HepG2 (cell line): ENCODE measurements around the gene TLE1. TPM values are rescaled to one million over a fixed set of nuclear protein-coding genes. Genes with fewer than 3 reads are reported as not detected.

ENCODE experiments used
- EED ChIP-seq: sonication (generic); formaldehyde crosslinking; IDR thresholded peaks from 2 replicates; pipeline ENCODE4 v1.5.0; 2020; ENCODE audit warnings: mild to moderate bottlenecking, missing genetic modification reagents
- ISL2 ChIP-seq: sonication (generic); formaldehyde crosslinking; IDR thresholded peaks from 2 replicates; pipeline ENCODE4 v1.5.0; 2020; ENCODE audit warnings: missing genetic modification reagents
- MEF2D ChIP-seq: sonication (generic); formaldehyde crosslinking; IDR thresholded peaks from 2 replicates; pipeline ENCODE4 v1.5.1; 2020; ENCODE audit warnings: mild to moderate bottlenecking, missing genetic modification reagents
- SP2 ChIP-seq: sonication (generic); formaldehyde crosslinking; IDR thresholded peaks from 2 replicates; pipeline ENCODE4 v1.5.1; 2020; ENCODE audit warnings: mild to moderate bottlenecking, missing genetic modification reagents
- SRY ChIP-seq: sonication (generic); formaldehyde crosslinking; IDR thresholded peaks from 2 replicates; pipeline ENCODE4 v1.8.0; 2022; ENCODE audit warnings: mild to moderate bottlenecking, missing genetic modification reagents
- TRIM24 ChIP-seq: sonication (generic); formaldehyde crosslinking; IDR thresholded peaks from 2 replicates; pipeline ENCODE4 v1.8.0; 2022; ENCODE audit warnings: mild to moderate bottlenecking, missing genetic modification reagents
- ZNF24 ChIP-seq: fragments of 450-650 bp; IDR thresholded peaks from 2 replicates; pipeline ENCODE4 v1.6.1; 2017; ENCODE audit warnings: antibody characterized with exemption, mild to moderate bottlenecking
- ZNF275 ChIP-seq: sonication (generic); formaldehyde crosslinking; IDR thresholded peaks from 2 replicates; pipeline ENCODE4 v1.8.0; 2022; ENCODE audit warnings: missing genetic modification reagents, mild to moderate bottlenecking, inconsistent platforms, borderline replicate concordance
- ZNF589 ChIP-seq: sonication (generic); formaldehyde crosslinking; conservative IDR thresholded peaks from 2 replicates; pipeline ENCODE4 v1.8.0; 2022; ENCODE audit warnings: mild to moderate bottlenecking, moderate library complexity, missing genetic modification reagents
- ZNF670 ChIP-seq: sonication (generic); formaldehyde crosslinking; IDR thresholded peaks from 2 replicates; pipeline ENCODE4 v1.8.0; 2022; ENCODE audit warnings: mild to moderate bottlenecking, missing genetic modification reagents, borderline replicate concordance
- polyA plus RNA-seq, 8 experiments: library from polyadenylated mRNA; depleted of rRNA in 3 of 8; stranded (reverse) in 7 of 8; unstranded in 1 of 8; fragments of >200 nt; fragmentation: Illumina TruSeq in 4 of 8; extraction: Trizol in 4 of 8; gene quantifications; 2 replicates each; pipeline versions ENCODE4 v1.2.1 to v1.2.3, GENCODE V29; 2011 to 2016; ENCODE audit warnings: low read depth in 4 of 8, missing spikeins in 1 of 8, mixed read lengths in 1 of 8; ENCODE audit not compliant: insufficient read depth in 1 of 8
- total RNA-seq, 5 experiments: library from RNA; depleted of rRNA; stranded (reverse); fragments of >200 nt; fragmentation: Illumina TruSeq; extraction: Trizol; gene quantifications; 2 replicates each; pipeline ENCODE4 v1.2.3, GENCODE V29; 2016; ENCODE audit warnings: low read depth in 1 of 5
- TF ChIP-seq, protein P1 (sequence below): sonication (generic); formaldehyde crosslinking; IDR thresholded peaks from 2 replicates; pipeline ENCODE4 v1.4.0; 2020; ENCODE audit warnings: missing genetic modification reagents
- TF ChIP-seq, protein P2 (sequence below), 2 experiments: fragments of 450-650 bp in 1 of 2; sonication (generic) in 1 of 2; formaldehyde crosslinking in 1 of 2; IDR thresholded peaks; 2 replicates each; pipeline versions ENCODE4 v1.6.1 to v1.8.0; 2016 to 2022; ENCODE audit warnings: antibody characterized with exemption in 1 of 2, mild to moderate bottlenecking in 1 of 2, missing genetic modification reagents in 1 of 2
- TF ChIP-seq, protein P3 (sequence below): sonication (generic); formaldehyde crosslinking; IDR thresholded peaks from 2 replicates; pipeline ENCODE4 v1.8.0; 2022; ENCODE audit warnings: missing genetic modification reagents, mild to moderate bottlenecking, borderline replicate concordance

Gene TLE1
- total and polyA plus RNA-seq, 2 of the 13 experiments (the other 11 are each of a cell fraction or from before 2014, with no cell fraction given): 35.9 to 109 TPM

- TF ChIP-seq ZNF275 (CRISPR knock-in tag): no peak
- TF ChIP-seq EED: no peak
- no peak for TF ChIP-seq SP2 (CRISPR knock-in tag)
- peak; percentile 51; the same call in 1 of the 2 replicates for TF ChIP-seq MEF2D
- TF ChIP-seq, protein P1, sequence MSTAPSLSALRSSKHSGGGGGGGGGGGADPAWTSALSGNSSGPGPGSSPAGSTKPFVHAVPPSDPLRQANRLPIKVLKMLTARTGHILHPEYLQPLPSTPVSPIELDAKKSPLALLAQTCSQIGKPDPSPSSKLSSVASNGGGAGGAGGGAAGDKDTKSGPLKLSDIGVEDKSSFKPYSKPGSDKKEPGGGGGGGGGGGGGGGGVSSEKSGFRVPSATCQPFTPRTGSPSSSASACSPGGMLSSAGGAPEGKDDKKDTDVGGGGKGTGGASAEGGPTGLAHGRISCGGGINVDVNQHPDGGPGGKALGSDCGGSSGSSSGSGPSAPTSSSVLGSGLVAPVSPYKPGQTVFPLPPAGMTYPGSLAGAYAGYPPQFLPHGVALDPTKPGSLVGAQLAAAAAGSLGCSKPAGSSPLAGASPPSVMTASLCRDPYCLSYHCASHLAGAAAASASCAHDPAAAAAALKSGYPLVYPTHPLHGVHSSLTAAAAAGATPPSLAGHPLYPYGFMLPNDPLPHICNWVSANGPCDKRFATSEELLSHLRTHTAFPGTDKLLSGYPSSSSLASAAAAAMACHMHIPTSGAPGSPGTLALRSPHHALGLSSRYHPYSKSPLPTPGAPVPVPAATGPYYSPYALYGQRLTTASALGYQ (CRISPR knock-in tag): peak; percentile 96
- 0 out of 2 replicates have a peak, but pooled peaks have one; percentile 36 for TF ChIP-seq ZNF670
- TF ChIP-seq SRY (CRISPR knock-in tag): no peak
- TF ChIP-seq, protein P2, sequence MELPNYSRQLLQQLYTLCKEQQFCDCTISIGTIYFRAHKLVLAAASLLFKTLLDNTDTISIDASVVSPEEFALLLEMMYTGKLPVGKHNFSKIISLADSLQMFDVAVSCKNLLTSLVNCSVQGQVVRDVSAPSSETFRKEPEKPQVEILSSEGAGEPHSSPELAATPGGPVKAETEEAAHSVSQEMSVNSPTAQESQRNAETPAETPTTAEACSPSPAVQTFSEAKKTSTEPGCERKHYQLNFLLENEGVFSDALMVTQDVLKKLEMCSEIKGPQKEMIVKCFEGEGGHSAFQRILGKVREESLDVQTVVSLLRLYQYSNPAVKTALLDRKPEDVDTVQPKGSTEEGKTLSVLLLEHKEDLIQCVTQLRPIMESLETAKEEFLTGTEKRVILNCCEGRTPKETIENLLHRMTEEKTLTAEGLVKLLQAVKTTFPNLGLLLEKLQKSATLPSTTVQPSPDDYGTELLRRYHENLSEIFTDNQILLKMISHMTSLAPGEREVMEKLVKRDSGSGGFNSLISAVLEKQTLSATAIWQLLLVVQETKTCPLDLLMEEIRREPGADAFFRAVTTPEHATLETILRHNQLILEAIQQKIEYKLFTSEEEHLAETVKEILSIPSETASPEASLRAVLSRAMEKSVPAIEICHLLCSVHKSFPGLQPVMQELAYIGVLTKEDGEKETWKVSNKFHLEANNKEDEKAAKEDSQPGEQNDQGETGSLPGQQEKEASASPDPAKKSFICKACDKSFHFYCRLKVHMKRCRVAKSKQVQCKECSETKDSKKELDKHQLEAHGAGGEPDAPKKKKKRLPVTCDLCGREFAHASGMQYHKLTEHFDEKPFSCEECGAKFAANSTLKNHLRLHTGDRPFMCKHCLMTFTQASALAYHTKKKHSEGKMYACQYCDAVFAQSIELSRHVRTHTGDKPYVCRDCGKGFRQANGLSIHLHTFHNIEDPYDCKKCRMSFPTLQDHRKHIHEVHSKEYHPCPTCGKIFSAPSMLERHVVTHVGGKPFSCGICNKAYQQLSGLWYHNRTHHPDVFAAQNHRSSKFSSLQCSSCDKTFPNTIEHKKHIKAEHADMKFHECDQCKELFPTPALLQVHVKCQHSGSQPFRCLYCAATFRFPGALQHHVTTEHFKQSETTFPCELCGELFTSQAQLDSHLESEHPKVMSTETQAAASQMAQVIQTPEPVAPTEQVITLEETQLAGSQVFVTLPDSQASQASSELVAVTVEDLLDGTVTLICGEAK (IDR thresholded peaks at IDR 0.05): no peak
- TF ChIP-seq, protein P2 (CRISPR knock-in tag; IDR thresholded peaks at IDR 0.05): no peak; the same call in 1 of the 2 replicates
- TF ChIP-seq ZNF589: no peak
- TF ChIP-seq, protein P3, sequence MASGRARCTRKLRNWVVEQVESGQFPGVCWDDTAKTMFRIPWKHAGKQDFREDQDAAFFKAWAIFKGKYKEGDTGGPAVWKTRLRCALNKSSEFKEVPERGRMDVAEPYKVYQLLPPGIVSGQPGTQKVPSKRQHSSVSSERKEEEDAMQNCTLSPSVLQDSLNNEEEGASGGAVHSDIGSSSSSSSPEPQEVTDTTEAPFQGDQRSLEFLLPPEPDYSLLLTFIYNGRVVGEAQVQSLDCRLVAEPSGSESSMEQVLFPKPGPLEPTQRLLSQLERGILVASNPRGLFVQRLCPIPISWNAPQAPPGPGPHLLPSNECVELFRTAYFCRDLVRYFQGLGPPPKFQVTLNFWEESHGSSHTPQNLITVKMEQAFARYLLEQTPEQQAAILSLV (CRISPR knock-in tag): no peak
- TF ChIP-seq ZNF24: no peak
- peak; percentile 88; the same call in 1 of the 2 replicates for TF ChIP-seq TRIM24 (CRISPR knock-in tag)
- peak; percentile 95 for TF ChIP-seq ISL2
Observed at GRCh38 chr9:81535542-81536241, 153.7 kb downstream of the TLE1 start (continued).
